HuH-7.5 (cell line): ENCODE data around the gene BBX.
"Not testable (repeated sequence)": the region's sequence is repeated elsewhere in the genome, so short reads cannot be mapped to it uniquely, and the experiment has no call there.

ENCODE experiments used
- DNase-seq: peaks from one replicate; pipeline ENCODE4 v3.0.0; 2011; ENCODE audit warnings: low spot score

BBX gene

DNA sequence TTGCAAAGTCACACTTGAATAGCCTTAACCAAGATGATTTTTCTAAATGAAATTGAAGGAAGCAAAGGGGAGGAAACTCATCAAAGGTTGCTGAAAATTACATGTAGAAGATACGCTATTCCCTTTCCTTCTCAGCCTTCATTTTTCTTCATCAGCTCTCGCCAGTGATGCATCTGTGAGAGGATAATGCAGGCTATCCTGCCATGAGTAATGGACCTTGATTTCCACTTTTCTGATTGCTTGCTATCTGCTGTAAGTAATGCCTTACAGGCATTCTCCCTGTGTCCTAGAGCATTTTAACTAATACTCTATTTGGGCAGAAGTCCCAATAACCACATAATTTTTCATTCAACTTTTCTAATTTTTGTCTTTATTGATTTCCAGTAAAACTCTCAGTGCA, 162.6 kb downstream of the BBX start:
- no peak for DNase-seq

DNA sequence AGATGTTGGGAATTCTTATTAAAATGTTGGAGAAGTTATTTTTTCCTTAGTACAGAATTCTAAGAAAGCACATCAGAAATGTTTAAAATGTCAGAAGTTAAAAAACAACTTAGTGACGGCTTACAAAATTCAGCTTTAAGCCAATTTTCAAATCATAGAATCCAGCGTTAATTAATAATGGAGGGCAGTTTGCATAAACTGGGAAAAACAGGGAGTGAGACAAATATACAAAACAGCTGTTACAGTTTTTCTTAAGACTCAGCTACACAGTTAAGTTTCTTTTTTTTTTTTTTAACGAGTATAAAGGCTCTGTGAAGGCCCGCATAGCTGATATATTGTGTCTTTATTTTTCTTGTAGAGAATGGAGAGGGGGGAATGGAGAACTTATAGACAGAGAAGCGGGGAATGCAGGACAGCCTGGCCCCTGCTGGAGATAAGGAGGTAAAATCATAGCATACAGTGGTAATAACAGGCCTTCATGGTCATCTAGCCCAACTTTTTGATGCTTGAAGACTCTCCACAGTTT, 164.4 kb downstream of the BBX start:
- no peak for DNase-seq

DNA sequence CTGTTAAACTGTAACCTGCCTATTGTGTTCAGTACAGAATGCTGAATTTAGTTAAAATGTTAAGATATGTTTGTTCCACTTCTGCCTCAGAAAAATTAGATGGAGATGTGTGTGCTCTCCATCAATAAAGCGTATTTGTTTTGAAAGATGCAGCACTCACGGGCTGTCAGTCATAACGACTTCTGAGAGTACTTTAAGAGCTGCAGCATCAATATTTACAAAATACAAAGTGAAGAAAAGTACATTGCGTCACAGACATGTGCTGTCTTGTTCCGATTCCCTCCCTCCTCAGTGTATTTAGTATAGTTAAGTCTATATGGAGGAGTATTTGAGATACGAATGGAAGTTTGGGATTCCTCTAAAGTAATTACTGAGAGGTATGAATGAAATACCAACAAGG, 166.6 kb downstream of the BBX start:
- DNase-seq, result no peak

DNA sequence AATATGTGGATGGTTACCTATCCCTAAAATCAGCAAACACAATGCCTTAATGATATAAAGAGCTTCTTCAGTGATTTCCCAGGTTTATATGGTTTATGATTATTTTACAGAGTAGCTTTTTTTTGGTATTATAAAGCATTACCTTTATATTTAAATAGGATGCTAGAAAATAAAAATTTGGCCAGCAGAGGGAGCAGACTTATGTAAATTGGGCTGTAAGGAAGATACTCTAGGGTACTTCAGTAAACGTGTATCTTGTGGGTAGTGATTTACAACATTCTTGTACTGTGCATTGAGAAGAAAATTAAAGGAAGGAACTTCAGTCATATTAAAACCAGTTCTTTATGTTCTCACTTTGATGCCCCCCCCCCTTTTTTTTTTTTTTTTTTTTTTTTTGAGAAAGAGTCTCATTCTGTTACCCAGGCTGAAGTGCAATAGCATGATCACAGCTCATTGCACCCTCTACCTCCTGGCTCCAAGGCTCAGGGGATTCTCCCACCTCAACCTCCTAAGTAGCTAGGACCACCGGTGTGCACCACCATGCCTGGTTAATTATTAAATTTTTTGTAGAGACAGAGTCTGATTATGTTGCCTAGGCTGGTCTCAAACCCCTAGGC, 167.9 kb downstream of the BBX start:
- peak; percentile 11 for DNase-seq

DNA sequence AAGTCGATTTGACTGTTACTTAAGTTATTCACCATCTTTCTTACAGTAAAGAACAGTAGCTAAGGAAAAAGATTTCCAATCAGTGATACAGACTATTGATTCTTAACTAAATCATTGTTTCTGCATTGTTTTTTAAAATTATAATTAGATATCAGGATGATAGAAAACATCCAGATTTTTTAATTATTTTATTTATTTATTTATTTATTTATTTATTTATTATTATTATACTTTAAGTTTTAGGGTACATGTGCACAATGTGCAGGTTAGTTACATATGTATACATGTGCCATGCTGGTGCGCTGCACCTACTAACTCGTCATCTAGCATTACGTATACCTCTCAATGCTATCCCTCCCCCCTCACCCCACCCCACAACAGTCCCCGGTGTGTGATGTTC, 169.2 kb downstream of the BBX start:
- not testable (repeated sequence) for DNase-seq

DNA sequence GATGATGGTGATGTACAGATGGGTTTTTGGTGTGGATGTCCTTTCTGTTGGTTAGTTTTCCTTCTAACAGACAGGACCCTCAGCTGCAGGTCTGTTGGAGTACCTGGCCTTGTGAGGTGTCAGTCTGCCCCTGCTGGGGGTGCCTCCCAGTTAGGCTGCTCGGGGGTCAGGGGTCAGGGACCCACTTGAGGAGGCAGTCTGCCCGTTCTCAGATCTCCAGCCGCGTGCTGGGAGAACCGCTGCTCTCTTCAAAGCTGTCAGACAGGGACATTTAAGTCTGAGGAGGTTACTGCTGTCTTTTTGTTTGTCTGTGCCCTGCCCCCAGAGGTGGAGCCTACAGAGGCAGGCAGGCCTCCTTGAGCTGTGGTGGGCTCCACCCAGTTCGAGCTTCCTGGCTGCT, 174.6 kb downstream of the BBX start:
- not testable (repeated sequence) for DNase-seq

DNA sequence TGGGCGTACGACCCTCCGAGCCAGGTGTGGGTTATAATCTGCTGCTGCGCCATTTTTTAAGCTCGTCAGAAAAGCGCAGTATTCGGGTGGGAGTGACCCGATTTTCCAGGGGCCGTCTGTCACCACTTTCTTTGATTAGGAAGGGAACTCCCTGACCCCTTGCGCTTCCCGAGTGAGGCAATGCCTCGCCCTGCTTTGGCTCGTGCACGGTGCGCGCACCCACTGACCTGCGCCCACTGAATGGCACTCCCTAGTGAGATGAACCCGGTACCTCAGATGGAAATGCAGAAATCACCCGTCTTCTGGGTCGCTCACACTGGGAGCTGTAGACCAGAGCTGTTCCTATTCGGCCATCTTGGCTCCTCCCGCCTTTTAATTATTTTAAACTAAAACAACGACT, 175.1 kb downstream of the BBX start:
- not testable (repeated sequence) for DNase-seq

DNA sequence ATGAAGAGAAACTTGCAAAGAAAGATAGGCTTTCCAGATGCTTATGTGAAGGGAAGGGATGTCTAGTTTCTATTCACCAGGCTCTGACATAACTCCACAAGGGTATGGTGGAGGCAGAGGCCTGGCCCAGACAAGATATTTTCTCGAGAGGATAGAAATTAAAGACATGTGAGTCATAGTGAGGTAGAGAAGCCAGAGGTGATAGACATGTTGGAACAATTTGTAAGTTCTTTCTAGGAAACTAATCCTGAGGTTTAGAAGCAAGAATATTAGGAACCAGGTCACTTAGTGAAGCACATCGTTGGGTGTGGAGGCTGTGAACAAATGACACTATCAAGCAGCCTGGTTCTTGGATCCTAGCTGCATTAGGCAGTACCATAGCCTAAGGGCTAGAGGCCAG, 176.9 kb downstream of the BBX start:
- no peak for DNase-seq

DNA sequence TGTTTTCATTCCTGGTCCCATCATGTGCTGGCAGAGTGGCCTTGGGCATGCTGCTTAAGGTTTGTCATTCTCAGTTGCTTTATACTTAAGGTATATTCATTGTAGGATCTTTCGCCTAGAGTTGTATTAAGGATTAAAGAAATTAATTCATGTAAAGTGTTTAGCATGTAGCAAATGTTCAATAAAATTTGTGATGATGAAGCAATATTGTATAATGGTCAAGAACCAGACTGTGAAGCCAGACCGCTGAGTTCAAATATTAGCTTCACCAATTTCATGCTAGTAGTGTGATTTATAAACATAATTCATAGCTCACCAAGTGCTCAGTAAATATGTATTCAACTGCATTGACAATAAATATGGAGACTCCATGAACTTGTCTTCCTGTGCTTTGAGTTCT, 178.5 kb downstream of the BBX start:
- no peak for DNase-seq

DNA sequence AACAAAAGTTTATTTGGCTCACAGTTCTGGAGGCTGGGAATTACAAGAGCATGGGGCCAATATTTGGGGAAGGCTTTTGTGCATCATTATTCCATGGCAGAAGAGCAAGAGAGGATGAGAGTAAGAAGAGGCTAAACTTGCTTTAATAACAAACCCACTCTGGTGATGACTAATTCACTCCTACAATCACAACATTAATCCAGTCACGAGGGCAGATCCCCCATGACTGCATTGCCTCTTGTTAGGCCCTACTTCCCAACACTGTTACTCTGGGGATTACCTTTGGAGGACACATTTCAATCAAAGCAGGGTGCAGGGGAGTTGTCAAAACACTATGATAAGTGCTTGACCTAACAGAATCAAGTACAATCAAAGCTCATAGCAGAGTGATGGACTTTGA, 181.7 kb downstream of the BBX start:
- DNase-seq, result no peak

DNA sequence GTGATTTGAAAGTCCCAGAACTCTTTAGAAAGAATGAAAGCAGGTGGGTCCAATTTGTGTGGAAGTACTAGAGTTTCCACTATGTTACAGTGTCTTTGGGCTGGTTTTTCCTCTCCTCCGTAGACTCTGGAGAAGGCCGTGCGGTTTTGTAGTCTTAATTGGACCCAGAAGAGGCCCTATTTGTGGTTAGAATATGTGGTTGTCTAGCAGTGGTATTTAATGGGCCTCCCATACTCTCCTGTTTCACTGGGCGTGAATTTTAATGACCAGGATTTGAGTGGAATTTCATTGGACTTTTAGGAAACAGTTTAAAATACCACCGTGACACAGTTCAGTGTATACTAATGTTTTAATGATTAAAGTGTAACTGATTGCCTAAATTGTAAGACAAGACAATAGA, 182.3 kb downstream of the BBX start:
- DNase-seq, result no peak

DNA sequence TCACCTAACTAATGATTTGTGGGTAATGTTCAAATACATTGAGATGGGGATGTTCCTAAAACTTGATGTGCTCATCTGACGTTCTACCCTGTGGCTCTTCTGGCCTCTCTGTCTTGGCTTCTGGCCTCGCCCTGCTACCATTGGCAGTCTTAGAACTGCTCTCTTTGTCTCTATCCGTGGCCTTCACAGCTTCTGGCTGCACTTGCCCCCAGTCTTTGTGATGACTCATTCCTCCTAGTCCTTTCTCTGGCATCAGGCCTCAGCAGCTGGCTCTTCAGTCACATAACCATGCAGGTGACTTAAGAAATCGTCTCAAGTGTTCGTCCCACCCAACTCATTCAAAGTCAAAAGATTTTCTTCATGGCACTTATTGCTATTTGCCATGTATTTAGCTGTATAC, 188.1 kb downstream of the BBX start:
- no peak for DNase-seq

DNA sequence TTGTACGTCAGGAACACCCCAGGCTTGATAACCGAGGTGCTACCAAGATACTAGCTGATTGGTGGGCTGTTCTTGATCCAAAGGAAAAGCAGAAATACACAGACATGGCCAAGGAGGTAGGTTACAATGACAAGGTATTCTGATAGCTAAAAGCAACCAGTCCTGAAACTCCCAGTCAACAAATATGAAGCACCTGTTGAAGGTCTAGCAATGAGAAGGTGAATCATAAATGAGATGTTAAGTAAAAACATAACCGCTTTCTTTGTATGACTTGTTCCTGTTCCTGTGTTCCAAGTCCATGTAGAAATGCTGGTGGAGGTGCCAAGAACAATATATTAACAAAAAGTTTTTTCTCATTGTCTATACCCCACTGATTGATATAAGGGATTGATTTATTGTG, 194.0 kb downstream of the BBX start:
- DNase-seq, result no peak

DNA sequence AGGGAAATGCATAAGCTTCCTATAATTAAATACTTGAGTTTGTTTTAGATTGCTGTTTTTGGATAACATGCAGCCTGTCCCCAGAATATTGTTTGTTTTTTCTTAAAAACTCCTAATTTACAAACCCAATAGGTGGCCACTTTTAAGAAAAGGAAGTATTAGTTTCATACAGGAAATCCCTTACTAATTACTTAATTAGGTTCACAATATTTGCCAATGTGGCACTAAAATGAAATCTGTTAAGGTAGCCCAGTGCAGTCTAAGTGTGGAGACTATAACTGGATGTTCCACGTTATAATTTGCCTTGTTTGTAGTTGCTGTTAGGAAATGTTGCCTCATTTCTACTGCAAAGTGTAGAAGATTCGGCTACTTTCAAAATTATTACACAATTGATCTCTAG, 195.8 kb downstream of the BBX start:
- no peak for DNase-seq

DNA sequence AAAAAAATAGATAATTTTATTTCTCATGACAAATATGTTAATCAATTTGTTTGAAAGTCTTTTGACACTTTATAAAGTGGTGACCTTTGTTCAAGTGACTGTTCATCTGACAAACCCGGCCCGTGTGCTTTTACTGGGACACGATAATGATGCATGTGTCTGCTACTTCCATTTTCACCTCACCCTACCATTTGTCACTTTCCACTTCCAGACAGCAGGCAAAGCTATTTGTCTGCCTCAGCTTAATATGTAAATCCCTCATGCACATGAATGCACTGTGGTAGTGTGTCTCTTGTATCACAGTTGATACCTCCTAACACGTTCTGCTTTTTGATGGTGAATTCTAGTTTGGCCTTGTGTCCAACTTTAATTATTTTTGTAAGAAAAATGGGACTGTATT, 204.3 kb downstream of the BBX start:
- no peak for DNase-seq

DNA sequence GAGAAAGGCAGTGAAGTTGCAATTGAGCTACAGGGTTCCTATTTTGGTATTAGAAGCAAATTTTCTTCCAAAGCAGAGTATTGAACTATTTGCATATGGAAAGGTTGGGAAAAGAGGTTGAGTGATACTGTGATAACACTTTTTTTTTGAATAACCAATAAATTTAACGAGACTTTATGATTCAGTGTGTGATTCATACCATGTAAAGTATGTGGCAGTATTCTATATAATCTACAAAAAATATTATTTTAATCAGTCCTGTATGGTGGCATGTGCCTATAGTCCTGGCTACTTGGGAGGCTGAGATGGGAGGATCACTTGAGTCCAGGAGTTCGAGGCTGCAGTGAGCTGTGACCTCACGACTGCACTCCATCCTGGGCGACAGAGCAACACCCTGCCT, 206.9 kb downstream of the BBX start:
- DNase-seq, result no peak

DNA sequence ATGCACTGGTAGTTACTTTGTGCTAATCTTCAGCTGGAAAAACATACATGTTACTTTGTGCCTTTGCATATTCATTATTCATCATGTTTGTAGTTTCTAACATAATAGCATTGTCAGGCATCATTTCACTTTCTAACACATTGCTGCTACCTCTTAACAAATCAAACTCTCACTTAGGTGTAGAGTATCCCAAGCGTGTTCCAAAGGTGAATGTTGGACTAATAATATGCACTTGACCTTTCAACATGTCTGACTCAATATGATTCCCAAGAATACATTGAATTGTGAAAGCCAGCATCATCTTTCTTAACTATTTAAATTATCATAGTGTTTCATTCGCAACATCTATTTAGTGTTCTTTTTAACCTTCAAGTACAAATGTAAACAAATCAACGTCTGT, 211.6 kb downstream of the BBX start:
- DNase-seq, result no peak

DNA sequence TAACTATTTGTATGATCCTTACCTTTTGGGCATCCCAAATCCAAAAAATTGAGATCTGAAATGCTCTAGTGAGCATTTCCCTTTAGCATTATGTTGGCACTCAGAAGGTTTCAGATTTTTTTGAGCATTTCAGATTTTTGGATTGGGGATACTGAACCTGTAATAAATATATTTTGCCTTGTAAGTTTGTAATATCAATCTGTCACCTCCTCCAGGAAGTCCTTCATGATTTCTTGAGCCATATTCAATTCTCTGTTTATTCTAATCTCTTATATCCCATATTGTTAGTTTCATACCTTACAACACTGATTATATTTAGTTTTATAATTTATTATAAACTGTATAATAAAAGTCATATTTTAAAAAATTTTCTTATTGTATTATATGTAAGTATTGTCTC, 215.2 kb downstream of the BBX start:
- no peak for DNase-seq

DNA sequence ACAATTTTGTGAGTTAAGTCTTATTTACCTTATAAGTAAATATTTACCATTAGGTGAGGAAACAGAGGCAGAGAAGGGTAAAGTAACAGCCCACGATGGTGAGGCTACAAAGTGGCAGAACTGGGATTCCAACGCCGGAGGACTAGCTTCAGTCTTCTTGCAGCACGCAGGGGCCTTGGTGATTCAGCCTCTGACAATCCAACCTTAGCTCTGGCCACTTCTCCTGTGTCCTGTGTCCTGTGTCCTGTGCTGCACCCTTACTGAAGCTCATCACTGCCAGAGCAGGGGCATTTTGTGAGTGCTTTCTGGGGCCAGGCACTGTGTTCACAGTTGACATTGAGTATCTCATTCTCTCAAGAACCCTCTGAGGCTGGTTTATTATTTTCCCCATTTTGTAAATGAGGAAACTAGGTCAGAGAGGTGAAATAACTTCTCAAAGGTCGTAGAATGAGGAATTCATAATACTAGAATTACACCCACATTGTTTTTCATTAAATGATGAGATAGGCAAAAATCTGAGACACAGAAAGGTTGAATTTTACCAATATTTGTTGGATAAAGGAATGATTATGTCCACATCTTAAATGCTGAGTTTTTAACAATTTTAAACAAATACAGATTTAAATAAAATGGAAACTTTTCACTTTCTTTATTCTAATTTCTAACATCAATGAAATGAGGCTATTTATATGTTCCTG, 215.9 kb downstream of the BBX start:
- no peak for DNase-seq

DNA sequence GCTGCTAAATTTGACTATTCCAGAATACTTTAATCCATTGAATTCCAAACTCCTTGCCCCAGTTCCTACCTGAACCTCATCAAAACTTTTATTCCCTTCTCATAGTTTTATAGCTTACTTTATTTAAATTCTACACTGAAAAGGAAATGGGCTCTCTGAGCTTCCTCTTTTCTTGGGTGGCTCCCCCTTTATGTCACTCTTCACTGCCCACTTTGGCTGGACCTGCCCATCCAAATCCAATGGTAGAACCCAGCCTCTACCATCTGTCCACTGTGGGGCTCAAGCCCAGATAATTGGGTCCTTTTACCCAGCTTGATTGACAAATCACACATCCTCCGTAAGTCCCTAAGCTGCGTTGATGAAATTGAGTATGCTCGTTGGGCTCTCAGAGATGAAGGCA, 216.5 kb downstream of the BBX start:
- no peak for DNase-seq

DNA sequence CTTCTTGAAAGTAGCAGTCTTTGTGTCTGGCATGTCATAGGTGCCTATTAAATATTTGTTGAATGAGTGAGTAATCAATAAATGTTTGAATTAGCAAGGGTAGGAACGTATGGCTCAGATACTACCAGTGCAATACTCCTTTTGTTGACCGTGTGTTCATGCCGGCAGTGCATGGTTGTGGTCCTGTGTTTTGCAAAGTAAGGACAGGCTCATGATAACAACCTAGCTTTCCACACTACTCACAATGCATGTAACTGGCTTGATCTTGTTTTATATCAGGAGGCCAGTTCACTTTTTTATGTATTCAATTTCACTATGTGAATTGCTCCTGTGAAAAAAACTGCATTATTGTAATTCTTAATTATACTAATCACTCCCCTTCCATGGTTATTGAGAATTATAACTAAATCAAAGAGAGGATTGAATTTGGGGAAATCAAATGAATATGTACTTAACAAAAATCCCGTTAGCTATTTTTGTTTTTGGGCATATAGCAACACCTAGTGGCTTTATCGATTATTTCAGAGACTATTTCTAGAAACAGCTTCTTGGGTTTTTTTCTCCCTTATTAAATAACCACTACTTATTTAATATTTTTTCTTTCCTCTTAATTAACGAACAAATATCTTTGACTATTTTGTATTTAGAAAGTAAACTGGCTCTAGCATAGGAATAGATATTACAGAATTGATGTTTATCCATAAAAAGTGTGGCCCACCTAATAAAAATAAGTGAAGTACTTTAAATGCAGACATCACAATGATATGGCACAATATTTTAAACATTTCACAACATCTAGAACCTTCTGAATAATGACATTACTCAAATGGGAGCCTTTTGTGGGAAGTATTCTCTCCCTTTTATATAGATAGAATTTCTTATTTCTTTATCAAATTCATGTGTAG, 218.5 kb downstream of the BBX start:
- no peak for DNase-seq

DNA sequence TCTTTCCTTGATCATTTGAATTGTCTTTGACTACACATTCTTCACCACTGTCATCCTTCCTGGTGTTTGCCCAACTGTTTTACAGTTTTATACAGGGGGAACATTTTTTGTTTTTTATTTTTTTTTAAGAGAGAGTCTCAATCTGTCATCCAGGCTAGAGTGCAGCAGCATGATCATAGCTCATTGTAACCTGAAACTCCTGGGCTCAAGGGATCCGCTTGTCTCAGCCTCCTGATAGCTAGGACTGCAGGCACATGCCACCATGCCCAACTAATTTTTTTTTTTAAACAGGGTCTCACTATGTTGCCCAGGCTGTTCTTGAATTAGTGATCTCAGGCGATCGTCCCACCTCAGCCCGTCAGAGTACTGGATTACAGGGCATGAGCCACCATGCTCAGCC, 222.6 kb downstream of the BBX start:
- no peak for DNase-seq
